HCT116 (cell line): ENCODE results near the gene PDE6H.

ENCODE experiments used
- ATF3 ChIP-seq: IDR thresholded peaks from 2 replicates; pipeline ENCODE4 v1.6.1; 2012
- CTCF ChIP-seq, 3 experiments: fragments of 200-600 bp in 1 of 3; sonication (generic) in 1 of 3; IDR thresholded peaks in 2 of 3; conservative IDR thresholded peaks in 1 of 3; 2 replicates each; pipeline ENCODE4 v1.5.1; 2012 to 2017; ENCODE audit warnings: low read depth in 2 of 3, low read length in 2 of 3, antibody characterized with exemption in 1 of 3, borderline replicate concordance in 1 of 3, control low read depth in 1 of 3, mild to moderate bottlenecking in 1 of 3, mixed read lengths in 1 of 3, mixed run types in 1 of 3, moderate library complexity in 1 of 3; ENCODE audit not compliant: insufficient read depth in 1 of 3
- ELF1 ChIP-seq: IDR thresholded peaks from 2 replicates; pipeline ENCODE4 v1.6.1; 2012; ENCODE audit warnings: low read depth, borderline replicate concordance
- EZH2 ChIP-seq: fragments of 200-600 bp; sonication (generic); IDR thresholded peaks from 2 replicates; pipeline ENCODE4 v1.6.1; 2017; ENCODE audit warnings: antibody characterized with exemption, mixed run types
- EZH2phosphoT487 ChIP-seq: fragments of 200-600 bp; IDR thresholded peaks from 2 replicates; pipeline ENCODE4 v1.6.1; 2018; ENCODE audit warnings: antibody characterized with exemption, borderline replicate concordance
- POLR2A ChIP-seq: IDR thresholded peaks from 2 replicates; pipeline ENCODE4 v1.7.0; 2011; ENCODE audit warnings: borderline replicate concordance; ENCODE audit not compliant: insufficient read depth, insufficient read length; ENCODE audit errors: extremely low read depth
- POLR2AphosphoS5 ChIP-seq: IDR thresholded peaks from 2 replicates; pipeline ENCODE4 v1.6.1; 2011; ENCODE audit warnings: mild to moderate bottlenecking, low read depth, low read length, moderate library complexity
- RAD21 ChIP-seq: IDR thresholded peaks from 2 replicates; pipeline ENCODE4 v1.6.1; 2012; ENCODE audit warnings: low read depth, mild to moderate bottlenecking
- SIN3A ChIP-seq: IDR thresholded peaks from 2 replicates; pipeline ENCODE4 v1.6.1; 2012; ENCODE audit warnings: low read depth
- SP1 ChIP-seq: IDR thresholded peaks from 2 replicates; pipeline ENCODE4 v1.6.1; 2012; ENCODE audit warnings: low read depth
- ZNF274 ChIP-seq: fragments of 200-500 bp; sonication (Bioruptor generic); IDR thresholded peaks from 2 replicates; pipeline ENCODE4 v1.6.1; 2014; ENCODE audit warnings: mild to moderate bottlenecking, low read depth, low read length, inconsistent platforms

GRCh38 chr12:14999021-14999694 is 26.3 kb downstream of the PDE6H start:
- TF ChIP-seq POLR2A (no peak), EZH2 (no peak), ZNF274 (no peak), EZH2phosphoT487 (no peak), CTCF (IDR thresholded peaks at IDR 0.05 in 2 of 3, conservative IDR thresholded peaks at IDR 0.05 in 1 of 3; ENCODE audit: borderline replicate concordance in 1 of 3, insufficient read depth in 1 of 3, low read depth in 2 of 3, low read length in 2 of 3) (no peak), POLR2AphosphoS5 (no peak), SP1 (no peak), RAD21 (no peak), ELF1 (no peak), SIN3A (no peak), ATF3 (no peak)
